ENCODE results near the gene IDUA.
"Not testable (repeated sequence)": the region's sequence is repeated elsewhere in the genome, so short reads cannot be mapped to it uniquely, and the experiment has no call there.

The IDUA gene

GRCh38 chr4:986879-987623 lies at the start of gene IDUA:
TSS of gene IDUA (plus strand) at chr4:987044. CDS start at chr4:987085, 41 bp downstream.
- DNase-seq = no peak

GRCh38 chr4:939508-939907 lies 47.3 kb upstream of the IDUA start:
- DNase-seq = not testable (repeated sequence)

- DNase-seq = no peak
These were observed 41.4 kb upstream of the IDUA start for GRCh38 chr4:945274-946102.

GRCh38 chr4:946103-946450 lies 40.8 kb upstream of the IDUA start:
- DNase-seq = no peak

GRCh38 chr4:946517-947471 lies 40.0 kb upstream of the IDUA start:
- DNase-seq = no peak

GRCh38 chr4:947491-947971 lies 39.3 kb upstream of the IDUA start:
- no peak for DNase-seq

- no peak for DNase-seq
These were observed 38.5 kb upstream of the IDUA start for GRCh38 chr4:948101-948935.

GRCh38 chr4:948936-949300 lies 37.9 kb upstream of the IDUA start:
- DNase-seq = no peak

- DNase-seq = no peak
These were observed 37.2 kb upstream of the IDUA start for GRCh38 chr4:949656-950055.

- DNase-seq = no peak
These were observed 36.5 kb upstream of the IDUA start for GRCh38 chr4:950136-951020.

- no peak for DNase-seq
These were observed 35.7 kb upstream of the IDUA start for GRCh38 chr4:951186-951585.

GRCh38 chr4:951594-952468 lies 35.0 kb upstream of the IDUA start:
- DNase-seq = no peak

GRCh38 chr4:952881-953573 lies 33.8 kb upstream of the IDUA start:
- no peak for DNase-seq

- DNase-seq = no peak
These were observed 33.3 kb upstream of the IDUA start for GRCh38 chr4:953574-953915.

GRCh38 chr4:954211-955020 lies 32.4 kb upstream of the IDUA start:
- DNase-seq = no peak

- no peak for DNase-seq
These were observed 31.5 kb upstream of the IDUA start for GRCh38 chr4:955161-955921.

GRCh38 chr4:955931-956381 lies 30.9 kb upstream of the IDUA start:
- no peak for DNase-seq

Measured in NCI-H2081 treated with DMSO at 0.1 percent for 48 hours (cell line).